Measurements from ENCODE around the gene LAMA5.

- TF ChIP-seq, protein P1, sequence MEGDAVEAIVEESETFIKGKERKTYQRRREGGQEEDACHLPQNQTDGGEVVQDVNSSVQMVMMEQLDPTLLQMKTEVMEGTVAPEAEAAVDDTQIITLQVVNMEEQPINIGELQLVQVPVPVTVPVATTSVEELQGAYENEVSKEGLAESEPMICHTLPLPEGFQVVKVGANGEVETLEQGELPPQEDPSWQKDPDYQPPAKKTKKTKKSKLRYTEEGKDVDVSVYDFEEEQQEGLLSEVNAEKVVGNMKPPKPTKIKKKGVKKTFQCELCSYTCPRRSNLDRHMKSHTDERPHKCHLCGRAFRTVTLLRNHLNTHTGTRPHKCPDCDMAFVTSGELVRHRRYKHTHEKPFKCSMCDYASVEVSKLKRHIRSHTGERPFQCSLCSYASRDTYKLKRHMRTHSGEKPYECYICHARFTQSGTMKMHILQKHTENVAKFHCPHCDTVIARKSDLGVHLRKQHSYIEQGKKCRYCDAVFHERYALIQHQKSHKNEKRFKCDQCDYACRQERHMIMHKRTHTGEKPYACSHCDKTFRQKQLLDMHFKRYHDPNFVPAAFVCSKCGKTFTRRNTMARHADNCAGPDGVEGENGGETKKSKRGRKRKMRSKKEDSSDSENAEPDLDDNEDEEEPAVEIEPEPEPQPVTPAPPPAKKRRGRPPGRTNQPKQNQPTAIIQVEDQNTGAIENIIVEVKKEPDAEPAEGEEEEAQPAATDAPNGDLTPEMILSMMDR (IDR thresholded peaks at IDR 0.05) = no peak
- no peak for TF ChIP-seq POLR2A (IDR thresholded peaks at IDR 0.05)
Measured at GRCh38 chr20:62344782-62345181, 22.3 kb downstream of the LAMA5 start.

Measured in thyroid gland (tissue), 4 donors.